Keratinocyte (primary cell): ENCODE data around the gene UBR3. TPM values are rescaled to one million over a fixed set of nuclear protein-coding genes. Genes with fewer than 3 reads are reported as not detected.
"Not testable (repeated sequence)": the region's sequence is repeated elsewhere in the genome, so short reads cannot be mapped to it uniquely, and the experiment has no call there.

ENCODE experiments used
- DNase-seq: peaks from one replicate; pipeline ENCODE4 v3.0.0-alpha.2; 2011; ENCODE audit warnings: low read depth, missing footprints, low spot score
- FAIRE-seq: peaks from 2 replicates; lab custom pipeline; 2011; peaks lifted over from hg19 to GRCh38; lab: Jason Lieb, UNC
- H2AFZ ChIP-seq: 2 replicates; pipeline ENCODE4 v1.6.0; 2012; ENCODE audit warnings: low read length, control low read depth, inconsistent platforms; ENCODE audit not compliant: control insufficient read depth
- H3K27ac ChIP-seq: 2 replicates; pipeline ENCODE4 v1.5.1; 2011; ENCODE audit warnings: low read length; ENCODE audit not compliant: control insufficient read depth, insufficient read depth
- H3K27me3 ChIP-seq: 3 replicates; pipeline ENCODE4 v1.6.0; 2011; ENCODE audit warnings: low read length; ENCODE audit not compliant: control insufficient read depth, insufficient read depth; ENCODE audit errors: extremely low read depth
- H3K36me3 ChIP-seq, 2 experiments: 2 replicates in 1 of 2; 3 replicates in 1 of 2; pipeline ENCODE4 v1.5.1; 2011; ENCODE audit warnings: low read length in 2 of 2, mild to moderate bottlenecking in 1 of 2; ENCODE audit not compliant: control insufficient read depth in 2 of 2, insufficient read depth in 2 of 2; ENCODE audit errors: extremely low read depth in 1 of 2
- H3K4me1 ChIP-seq: 3 replicates; pipeline ENCODE4 v1.5.1; 2011; ENCODE audit warnings: low read length; ENCODE audit not compliant: control insufficient read depth, insufficient read depth; ENCODE audit errors: extremely low read depth
- H3K4me2 ChIP-seq: 3 replicates; pipeline ENCODE4 v1.6.0; 2011; ENCODE audit warnings: low read depth, low read length; ENCODE audit not compliant: control insufficient read depth, insufficient read depth; ENCODE audit errors: extremely low read depth
- H3K4me3 ChIP-seq, 3 experiments: fragments of 200-600 bp in 1 of 3; sonication (generic) in 1 of 3; 2 replicates in 2 of 3; 3 replicates in 1 of 3; pipeline ENCODE4 v1.5.1; 2011 to 2016; ENCODE audit warnings: low read length in 3 of 3, mild to moderate bottlenecking in 3 of 3, control low read depth in 2 of 3, inconsistent platforms in 1 of 3, low read depth in 1 of 3, mixed read lengths in 1 of 3, mixed run types in 1 of 3, moderate library complexity in 1 of 3; ENCODE audit not compliant: control insufficient read depth in 2 of 3, insufficient read depth in 2 of 3; ENCODE audit errors: extremely low read depth in 1 of 3
- H3K79me2 ChIP-seq: 2 replicates; pipeline ENCODE4 v1.6.0; 2012; ENCODE audit warnings: low read length; ENCODE audit not compliant: control insufficient read depth, insufficient read depth
- H3K9ac ChIP-seq: 3 replicates; pipeline ENCODE4 v1.6.0; 2011; ENCODE audit warnings: low read length; ENCODE audit not compliant: control insufficient read depth, insufficient read depth; ENCODE audit errors: extremely low read depth
- H3K9me1 ChIP-seq: 3 replicates; pipeline ENCODE4 v1.6.0; 2011; ENCODE audit warnings: low read length; ENCODE audit not compliant: control insufficient read depth, insufficient read depth; ENCODE audit errors: extremely low read depth
- H3K9me3 ChIP-seq: 2 replicates; pipeline ENCODE4 v1.5.1; 2012; ENCODE audit warnings: low read depth, low read length; ENCODE audit not compliant: control insufficient read depth
- H4K20me1 ChIP-seq: 3 replicates; pipeline ENCODE4 v1.6.0; 2011; ENCODE audit warnings: low read length; ENCODE audit not compliant: control insufficient read depth, insufficient read depth; ENCODE audit errors: extremely low read depth
- CTCF ChIP-seq, 3 experiments: IDR thresholded peaks in 1 of 3; conservative IDR thresholded peaks in 1 of 3; optimal IDR thresholded peaks in 1 of 3; 2 replicates in 2 of 3; 3 replicates in 1 of 3; pipeline versions ENCODE3 to v1.5.1; 2011; ENCODE audit warnings: low read length in 3 of 3, mild to moderate bottlenecking in 3 of 3, moderate library complexity in 2 of 3, control low read depth in 1 of 3, inconsistent platforms in 1 of 3; ENCODE audit not compliant: insufficient read depth in 2 of 3; ENCODE audit errors: extremely low read depth in 1 of 3
- EZH2 ChIP-seq: IDR thresholded peaks from one replicate; pipeline ENCODE4 v1.6.1; 2012; ENCODE audit warnings: inconsistent platforms, mild to moderate bottlenecking, low read length, moderate library complexity
- dilution Hi-C: fragments of 300-500 bp; cut with MboI; formaldehyde crosslinking; loops from one replicate; pipeline ENCODE4 v1.7.0; 2020; ENCODE audit warnings: low sequenced_read_pairs; ENCODE audit not compliant: extremely low pct_ligation_motif_present
- polyA plus RNA-seq, 5 experiments: library from polyadenylated mRNA; depleted of rRNA in 3 of 5; stranded (reverse) in 3 of 5; stranded (forward) in 1 of 5; unstranded in 1 of 5; fragments of >200 nt; gene quantifications; 1 replicate in 1 of 5; 2 replicates in 3 of 5; 3 replicates in 1 of 5; pipeline versions ENCODE4 v1.2.1 to v1.2.3, GENCODE V29; 2011 to 2012; ENCODE audit warnings: missing spikeins in 2 of 5, low read depth in 1 of 5, low replicate concordance in 1 of 5

Gene UBR3
- polyA plus RNA-seq, 1 donor (not counting 4 experiments of a cell fraction or from before 2014, with no cell fraction given): 14.7 TPM

- dilution Hi-C loops: no loop called here
- Histone ChIP-seq H3K27me3 (no peaks in the 10 kb centered on the region), H3K36me3 (no peaks in the 10 kb centered on the region), H3K9me3 (no peaks in the 10 kb centered on the region), H3K9ac (no peak overlapping the region), H3K79me2 (peaks cover 13% of the 10 kb centered on the region), H4K20me1 (no peaks in the 10 kb centered on the region), H3K4me1 (no peaks in the 10 kb centered on the region), H3K4me3 (no peak overlapping the region), H3K9me1 (no peaks in the 10 kb centered on the region), H3K4me2 (no peak overlapping the region), H3K27ac (no peak overlapping the region), H2AFZ (no peak overlapping the region)
- FAIRE-seq: no peak
- DNase-seq: no peak
- TF ChIP-seq CTCF (optimal IDR thresholded peaks at IDR 0.05 in 1 of 3, IDR thresholded peaks at IDR 0.05 in 1 of 3, conservative IDR thresholded peaks at IDR 0.05 in 1 of 3; ENCODE audit: extremely low read depth in 1 of 3, insufficient read depth in 2 of 3, low read length in 3 of 3) (no peak), EZH2 (no peak)
Measured at GRCh38 chr2:169867579-169867978, 40.3 kb downstream of the UBR3 start.

DNA sequence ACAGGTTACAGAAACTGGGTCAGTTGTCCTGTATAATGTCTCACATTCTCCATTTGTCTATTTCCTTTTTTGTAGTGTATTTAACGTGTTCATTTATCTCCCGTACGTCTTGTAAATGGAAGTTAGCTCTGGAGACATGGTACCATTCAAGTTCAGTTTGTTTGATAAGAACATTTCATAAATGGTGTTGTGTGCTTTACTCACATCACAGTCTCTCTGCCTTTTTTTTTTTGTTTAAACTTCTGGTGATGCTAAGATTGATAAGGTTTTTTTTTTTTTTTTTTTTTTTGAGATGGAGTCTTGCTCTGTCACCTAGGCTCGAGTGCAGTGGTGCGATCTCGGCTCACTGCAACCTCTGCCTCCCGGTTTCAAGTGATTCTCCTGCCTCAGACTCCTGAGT is 41.7 kb downstream of the UBR3 start:
- Histone ChIP-seq H3K4me2 (no peak overlapping the region), H3K79me2 (peaks cover 8% of the 10 kb centered on the region), H2AFZ (no peak overlapping the region), H3K4me3 (no peak overlapping the region), H3K27me3 (no peaks in the 10 kb centered on the region), H4K20me1 (no peaks in the 10 kb centered on the region), H3K9me1 (no peaks in the 10 kb centered on the region), H3K9ac (no peak overlapping the region), H3K36me3 (no peaks in the 10 kb centered on the region), H3K27ac (no peak overlapping the region), H3K9me3 (no peaks in the 10 kb centered on the region), H3K4me1 (no peaks in the 10 kb centered on the region)
- FAIRE-seq: no peak
- dilution Hi-C loops: no loop called here
- no peak for DNase-seq
- TF ChIP-seq CTCF (optimal IDR thresholded peaks at IDR 0.05 in 1 of 3, IDR thresholded peaks at IDR 0.05 in 1 of 3, conservative IDR thresholded peaks at IDR 0.05 in 1 of 3; ENCODE audit: extremely low read depth in 1 of 3, insufficient read depth in 2 of 3, low read length in 3 of 3) (no peak), EZH2 (no peak)

DNA sequence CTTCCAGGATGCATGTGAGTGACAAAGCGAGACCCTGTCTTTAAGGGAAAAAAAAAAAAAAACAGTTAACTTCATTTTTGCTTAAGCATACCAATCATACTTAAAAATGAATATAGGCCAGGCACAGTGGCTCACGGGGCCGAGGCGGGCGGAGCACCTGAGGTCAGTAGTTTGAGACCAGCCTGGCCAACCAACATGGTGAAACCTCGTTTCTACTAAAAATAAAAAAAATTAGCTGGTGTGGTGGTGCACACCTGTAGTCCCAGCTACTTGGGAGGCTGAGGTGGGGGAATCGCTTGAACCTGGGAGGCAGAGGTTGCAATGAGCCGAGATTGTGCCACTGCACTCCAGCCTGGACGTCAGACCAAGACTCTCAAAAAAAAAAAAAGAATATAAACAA is 44.1 kb downstream of the UBR3 start:
- H3K79me2 ChIP-seq, FAIRE-seq, dilution Hi-C loops: not testable (repeated sequence)

More for the DNA sequence above, 44.1 kb downstream of the UBR3 start:
- not testable (repeated sequence) for H3K4me3 ChIP-seq, H3K27me3 ChIP-seq, DNase-seq, H3K9me1 ChIP-seq, H3K4me2 ChIP-seq, H4K20me1 ChIP-seq, H3K9ac ChIP-seq, H3K36me3 ChIP-seq, H3K27ac ChIP-seq, H2AFZ ChIP-seq, H3K4me1 ChIP-seq, H3K9me3 ChIP-seq
